Nucleus accumbens (tissue), 56 donors: ENCODE results near the gene ZNF148.

Experiments used
- DNase-seq, 56 donors: peaks; one replicate each; lab custom pipeline; 2025; lab: John Stamatoyannopoulos, UW

ZNF148 gene

DNA sequence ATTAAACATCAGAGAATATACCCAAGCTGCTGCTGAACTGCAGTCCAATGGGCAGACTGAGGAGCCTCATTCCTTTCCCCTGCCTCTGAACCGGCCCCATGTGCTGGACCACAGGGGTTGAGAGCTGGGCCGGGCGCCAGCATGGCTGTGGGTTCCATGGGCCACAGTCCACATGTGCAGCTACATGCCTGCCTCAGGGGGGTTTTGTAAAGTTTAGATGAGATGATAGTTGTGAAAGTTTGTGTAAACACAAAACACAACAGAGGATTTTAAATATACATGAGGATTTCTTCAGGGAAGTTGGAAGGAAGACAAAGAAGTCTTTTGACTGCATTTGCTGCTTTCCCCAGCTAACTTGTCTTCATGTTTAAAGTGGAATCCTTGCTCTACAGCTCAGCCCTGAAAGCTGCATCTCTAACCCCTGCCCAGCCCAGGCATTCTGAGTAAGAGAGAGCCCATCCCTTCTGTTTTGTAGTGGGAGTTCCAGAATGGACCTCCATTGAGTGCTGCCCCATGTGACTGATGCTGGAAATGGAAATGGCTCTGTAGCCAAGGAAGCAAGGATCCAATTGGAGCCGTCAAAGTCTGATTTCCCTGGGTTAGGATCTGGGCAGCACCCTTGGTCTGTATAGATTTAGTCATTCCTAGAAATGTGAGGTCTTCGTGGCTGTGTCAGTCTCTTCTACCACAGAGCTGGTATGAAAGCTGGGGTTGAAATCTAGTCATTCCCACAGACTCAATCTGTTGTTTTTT lies 180.1 kb downstream of the ZNF148 start:
- no peak for DNase-seq

DNA sequence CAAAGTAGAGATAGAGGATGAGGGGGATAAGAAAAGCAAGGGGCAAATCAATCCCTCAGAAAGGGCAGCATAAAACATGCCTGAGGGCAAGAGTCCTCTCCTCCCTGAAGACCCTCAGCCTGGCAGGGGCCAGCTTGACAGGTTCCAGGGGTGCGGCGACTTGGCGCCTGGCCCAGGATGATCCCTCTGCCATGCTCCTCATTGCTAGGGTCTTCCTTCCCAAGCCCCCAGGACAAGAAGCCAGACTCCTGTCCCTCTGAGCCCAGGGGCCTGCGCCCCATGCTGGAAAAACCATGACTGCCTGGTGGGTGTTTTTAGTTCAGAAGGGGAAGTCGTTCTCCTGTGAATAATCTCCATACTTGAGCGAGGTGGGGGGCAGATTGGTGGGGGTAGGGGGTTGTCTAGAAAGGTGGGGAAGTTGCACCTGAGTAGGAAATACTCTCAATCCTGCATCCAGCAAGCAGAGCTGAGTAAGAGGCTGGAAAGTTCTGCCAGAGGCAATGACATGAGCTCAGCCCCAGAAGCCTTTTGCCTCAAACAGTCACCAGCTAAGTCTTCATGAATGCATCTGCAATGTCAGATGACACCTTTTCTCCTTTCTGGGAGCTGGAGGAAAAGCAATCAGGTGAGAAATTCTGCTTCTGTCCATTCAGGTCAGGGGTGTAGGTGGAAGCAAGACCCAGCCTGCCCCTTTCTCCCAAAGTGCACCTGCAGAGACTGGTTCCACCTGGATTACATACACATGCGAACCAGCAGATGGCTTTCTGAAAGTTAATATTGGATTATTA lies 180.9 kb downstream of the ZNF148 start:
- DNase-seq = no peak

DNA sequence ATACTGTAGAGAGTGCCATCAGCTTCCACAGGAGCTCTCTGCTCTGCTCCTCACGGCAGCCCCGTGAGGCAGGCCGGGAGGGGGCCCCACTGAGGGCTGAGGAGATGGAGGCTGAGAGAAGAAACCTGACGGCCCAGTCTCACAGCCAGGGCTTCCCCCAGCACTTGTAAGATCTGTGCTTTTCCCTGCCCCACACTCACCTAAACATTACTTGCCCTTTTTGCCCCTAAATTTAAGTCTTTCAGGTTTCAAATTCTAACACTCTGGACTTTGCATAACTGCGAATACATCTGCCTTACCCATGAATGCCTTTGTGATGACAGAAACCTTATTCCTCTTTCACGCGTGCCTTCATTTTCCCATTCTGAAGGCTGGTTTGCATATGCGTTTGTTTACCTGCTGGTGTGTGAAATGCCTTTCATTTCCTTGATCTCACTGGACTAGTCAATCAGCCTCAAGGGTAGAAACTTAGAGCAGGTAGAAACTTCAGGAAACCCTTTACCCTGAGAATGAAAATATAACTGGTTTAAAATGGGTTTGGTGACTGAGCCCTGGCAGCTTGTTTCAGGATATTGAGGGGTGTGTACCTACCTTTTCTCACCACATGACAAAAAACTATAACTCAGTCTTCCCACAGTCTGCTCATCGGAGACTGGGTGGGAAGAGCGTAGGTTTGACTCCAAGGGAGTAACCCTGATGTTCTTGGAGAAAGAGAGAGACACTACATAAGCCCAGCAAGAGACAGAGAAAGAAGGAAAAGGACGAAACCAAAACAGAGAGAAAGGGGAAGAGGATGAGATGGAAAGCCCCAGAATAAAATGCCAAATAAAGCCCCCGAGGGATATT lies 182.7 kb downstream of the ZNF148 start:
- DNase-seq = peak in 5 of 56 donors; percentile 11 to 48 (median 19)

DNA sequence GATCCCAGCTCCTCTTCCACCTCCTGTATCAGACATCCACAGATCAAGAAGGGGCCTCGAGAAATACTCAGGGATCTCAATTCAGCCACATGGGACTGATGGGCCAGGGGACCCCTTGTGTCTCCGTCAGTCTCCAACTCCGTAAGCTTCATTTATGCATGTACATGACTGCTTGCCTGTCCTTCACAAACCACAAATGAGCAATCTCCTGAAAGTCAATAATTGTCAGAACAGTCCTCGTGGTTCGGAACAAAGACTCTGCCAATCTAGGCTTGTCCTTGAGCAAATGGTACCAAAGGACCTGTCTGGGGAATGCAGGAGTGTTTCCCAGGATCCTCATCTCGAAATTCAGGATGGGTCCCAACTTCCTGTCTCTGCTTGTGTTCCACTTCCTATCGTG lies 183.4 kb downstream of the ZNF148 start:
- no peak for DNase-seq

DNA sequence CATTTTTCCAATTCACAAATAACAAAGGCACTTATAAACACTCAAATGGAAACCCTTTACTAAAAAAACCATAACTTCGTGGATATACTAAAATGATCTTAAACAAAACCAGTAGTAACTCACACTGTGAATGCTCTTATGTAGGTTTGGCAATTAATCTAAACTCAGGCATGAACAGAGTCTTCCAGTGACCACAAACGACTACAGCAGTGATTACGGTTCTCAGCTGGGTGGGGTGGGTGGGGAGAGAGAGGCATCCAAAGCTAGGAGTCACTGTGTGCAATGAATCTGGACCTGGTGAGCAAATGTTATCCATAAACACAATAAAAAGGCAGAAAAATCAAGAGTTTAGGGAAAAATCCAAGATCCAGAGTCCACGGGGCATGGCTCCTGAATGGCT lies 183.9 kb downstream of the ZNF148 start:
- DNase-seq = no peak

DNA sequence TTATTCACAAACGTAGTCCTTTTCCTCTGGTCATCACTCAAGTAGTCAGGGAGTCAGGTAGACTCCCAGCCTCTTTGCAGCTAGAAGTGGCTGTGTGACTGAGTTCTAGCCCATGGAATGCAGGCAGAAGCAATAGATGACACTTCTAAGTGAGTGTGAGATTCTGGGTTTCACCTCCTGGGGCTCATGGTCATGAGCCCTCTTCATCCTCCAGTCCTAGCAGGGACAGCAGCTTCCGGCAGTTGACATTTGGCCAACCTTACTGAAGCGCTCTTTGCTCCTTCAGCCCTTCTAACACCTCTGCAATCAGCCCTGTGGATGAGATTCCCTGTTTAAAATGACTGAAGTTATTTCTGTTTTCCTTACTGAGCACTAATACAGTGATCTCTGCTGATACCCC lies 184.3 kb downstream of the ZNF148 start:
- no peak for DNase-seq

DNA sequence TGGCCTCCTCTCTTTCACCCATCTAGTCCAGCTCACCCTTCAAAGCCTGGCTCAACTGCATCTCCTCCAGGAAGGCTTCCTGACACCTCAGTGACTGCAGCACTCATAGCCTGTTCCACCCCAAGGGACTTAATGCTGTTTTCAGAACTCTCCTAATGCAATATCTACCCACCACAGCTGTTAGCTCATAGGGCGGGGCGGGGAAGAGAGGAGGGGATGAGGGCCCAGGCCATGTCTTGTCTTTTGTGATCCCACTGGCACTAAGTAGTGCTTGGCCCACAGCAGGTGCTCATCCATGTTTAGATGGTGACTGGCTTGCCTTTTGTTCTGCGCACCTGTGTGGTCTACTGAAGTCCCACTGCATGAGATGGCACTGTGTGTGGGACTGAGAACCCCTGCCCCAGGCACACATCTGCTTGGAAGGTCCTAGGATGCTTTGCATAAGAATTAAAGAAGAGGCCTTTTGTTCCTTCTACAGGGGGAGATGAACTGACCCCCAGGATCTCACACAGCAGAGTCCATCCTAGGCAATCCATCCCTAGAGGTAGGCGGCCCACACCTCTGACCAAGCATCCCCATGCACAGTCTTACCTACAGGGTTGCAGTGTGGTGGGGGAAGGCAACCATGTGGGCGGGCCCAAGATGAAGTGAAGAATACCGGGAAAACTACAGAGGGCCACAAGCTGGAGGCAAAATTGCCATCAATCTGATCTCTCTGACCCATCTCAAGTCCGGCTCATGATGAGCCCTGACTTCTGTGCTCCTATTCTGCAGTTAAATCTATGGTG lies 185.6 kb downstream of the ZNF148 start:
- no peak for DNase-seq

DNA sequence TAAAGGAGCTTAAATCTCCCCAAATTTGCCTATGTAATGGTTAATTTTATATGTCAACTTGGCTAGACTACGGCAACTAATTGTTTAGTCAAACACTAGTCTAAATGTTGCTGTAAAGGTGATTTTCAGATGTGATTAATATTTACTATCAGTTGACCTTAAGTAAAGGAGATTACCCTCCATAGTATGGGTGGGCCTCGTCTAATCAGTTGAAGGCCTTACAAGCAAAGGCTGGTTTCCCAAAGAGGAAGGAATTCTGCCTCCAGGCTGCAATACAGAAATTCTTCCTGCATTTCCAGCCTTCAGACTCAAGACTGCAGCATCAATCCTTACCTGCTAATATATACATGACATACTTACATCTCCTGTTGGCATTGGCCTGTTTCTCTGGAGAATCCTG lies 186.2 kb downstream of the ZNF148 start:
- no peak for DNase-seq

DNA sequence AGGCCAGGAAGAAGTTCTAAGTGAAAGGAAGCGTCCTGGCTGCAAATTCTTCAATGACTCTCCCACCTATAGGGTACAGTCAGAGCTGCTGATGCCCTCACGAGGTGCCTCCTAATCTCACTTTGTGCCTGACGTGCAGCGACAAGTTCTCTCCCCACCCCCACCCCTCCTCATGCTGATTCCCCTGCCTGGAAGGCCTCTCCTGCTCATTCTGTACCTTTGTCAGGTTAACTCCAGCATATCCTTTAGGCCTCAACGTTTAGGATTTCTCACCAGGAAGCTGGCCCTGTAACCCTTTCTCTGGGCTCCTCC lies 187.6 kb downstream of the ZNF148 start:
- DNase-seq = no peak

DNA sequence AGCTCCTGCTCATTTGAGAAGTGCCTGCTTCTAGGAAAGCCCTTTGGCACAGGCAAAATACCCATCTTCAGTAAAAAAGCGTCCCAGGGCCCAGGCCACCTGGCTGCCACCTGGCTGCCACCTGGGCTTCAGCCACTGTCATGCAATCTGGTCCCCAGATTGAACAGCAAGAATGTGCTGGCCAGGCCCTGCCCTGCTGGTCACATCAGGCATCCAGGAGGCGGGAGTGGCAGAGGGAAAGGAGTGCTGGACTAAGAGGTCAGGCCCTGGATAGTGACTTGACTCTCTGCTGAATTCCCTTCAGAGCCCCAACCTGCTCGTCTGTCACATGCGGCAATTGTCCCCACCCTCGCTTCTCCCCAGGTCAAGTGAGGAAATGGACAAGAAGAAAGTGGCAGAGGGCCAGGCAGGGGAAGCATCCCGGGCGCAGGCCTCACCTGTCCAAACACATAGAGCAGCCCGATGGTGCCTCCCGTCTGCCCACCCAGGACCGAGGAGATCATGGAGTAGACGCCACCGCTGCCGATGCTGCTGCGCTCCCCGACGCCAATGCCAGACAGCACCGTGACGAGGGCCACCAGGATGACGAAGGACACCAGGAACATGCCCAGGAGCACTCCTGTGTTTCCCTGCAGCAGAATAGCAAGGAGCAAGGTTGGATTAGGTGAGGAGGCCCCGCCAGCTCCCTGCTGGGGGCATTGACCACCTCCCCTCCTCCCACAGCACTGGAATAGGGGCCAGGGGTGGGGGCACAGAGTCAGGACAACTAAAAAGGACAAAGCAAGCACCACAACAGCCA lies 188.1 kb downstream of the ZNF148 start:
- no peak for DNase-seq

DNA sequence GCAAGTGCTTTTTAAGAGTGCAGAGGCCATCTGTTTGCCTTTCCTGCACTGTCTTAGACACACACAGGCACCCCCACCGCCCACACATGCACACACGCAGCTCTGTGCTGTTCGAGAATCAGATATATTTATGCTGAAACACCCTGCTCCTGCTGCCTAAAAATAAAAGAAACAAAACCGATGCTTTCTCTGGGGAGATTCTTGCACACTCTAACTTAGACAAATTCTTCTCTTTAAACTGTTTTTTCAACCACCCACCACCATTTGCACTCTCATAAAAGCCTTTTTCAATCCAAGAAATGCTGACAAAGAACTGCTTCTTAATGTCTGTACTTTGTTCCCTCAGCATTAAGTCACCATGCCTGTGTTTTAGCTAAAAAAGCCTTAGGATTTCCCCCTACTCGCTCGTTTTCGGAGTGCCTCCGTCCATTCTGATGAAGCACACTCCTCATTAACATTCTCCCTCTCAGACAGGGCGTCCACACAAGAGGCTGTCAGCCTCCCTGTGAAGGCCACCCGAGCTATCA lies 188.8 kb downstream of the ZNF148 start:
- DNase-seq = peak in 24 of 56 donors; percentile 4 to 72 (median 33)

DNA sequence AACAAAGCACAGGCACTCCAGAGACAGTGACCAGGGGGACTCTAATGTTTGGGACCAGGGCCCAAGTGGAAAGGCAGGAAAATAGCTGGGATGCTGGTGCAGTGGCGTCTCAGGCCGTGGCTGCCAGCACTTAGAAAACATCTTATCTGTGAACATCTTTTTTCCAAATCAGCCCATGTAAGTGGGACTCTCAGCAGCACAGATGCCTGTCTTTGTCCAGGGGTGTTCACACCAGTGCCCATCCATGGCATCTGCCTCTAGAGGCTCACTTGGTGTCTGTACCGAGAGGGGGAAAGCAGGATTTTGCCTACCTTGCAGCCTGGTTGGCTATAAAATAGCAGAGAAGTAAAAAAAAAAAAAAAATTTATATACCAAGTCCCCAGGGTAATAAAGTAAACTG lies 189.3 kb downstream of the ZNF148 start:
- DNase-seq = no peak

DNA sequence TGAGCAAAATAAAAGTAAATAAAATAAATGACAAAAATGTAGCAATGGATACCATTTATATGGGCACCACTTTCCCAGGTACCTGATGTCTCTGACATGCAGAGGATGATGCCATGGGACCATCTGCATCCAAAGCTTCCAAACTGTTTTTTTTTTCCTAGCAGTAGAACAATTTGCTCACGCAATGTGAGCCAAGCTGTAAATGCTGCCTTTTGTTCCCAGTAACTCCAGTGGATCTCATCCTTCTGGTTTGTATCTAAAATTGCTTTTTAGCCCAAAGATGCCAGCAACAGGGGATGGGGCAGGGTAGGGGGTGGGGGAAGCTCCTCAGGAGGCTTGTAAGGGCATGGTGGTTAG lies 195.3 kb downstream of the ZNF148 start:
- no peak for DNase-seq

DNA sequence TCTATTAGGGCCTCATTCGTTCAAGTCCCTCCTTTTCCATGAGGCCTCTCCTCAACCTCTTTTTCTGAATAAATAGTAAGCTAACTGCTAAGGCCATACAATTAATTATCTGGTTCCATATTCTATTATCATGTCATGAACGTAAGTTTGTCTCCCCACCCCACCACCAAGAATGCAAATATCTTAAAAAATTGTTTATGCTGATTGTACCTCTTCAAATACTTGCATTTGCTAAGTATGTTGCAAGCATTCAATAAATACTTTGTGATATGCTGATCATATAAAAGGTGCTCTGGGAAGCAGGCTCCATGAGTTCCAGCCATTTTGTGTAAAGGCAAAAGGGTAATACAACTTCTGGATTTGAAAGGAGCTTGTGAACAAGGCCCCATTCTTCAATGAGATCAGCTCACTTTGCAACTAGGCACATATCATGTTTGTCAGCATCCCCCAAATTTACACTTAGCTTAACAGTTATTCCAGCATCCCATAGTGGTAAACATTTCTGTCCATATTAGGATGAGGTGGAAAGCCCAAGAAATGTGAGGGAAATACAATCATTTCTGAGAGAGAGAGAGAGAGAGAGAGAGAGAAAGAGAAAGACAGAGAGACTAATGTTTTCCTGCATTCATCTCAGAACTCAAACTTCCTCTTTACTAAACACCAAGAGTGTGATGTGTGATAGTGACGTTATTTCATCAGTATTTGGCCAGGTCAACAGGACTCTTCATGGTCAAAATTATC lies 195.8 kb downstream of the ZNF148 start:
- DNase-seq = no peak

DNA sequence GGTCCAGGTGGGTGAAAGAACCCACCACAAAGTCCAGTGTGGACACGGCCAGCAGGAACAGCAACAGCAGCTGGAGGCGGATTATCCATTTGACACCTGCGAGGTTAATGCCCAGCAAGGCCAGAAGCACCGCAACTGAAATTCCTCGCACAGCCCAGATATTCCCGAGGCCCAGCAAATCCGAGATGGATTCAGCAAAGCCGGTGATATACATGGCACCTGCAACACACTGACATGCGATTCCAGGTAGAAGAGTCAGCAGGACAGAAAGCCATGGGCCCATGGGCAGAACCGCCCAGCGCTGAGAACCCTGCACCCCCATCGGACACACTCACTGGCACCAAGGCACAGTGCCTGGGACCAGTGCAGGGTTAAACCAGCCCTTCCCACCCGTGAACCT lies 197.4 kb downstream of the ZNF148 start:
- no peak for DNase-seq
